DMS53 treated with DMSO at 0.1 percent for 48 hours (cell line): ENCODE measurements around the gene TRIM24.
"Not testable (repeated sequence)": the region's sequence is repeated elsewhere in the genome, so short reads cannot be mapped to it uniquely, and the experiment has no call there.

Experiments used
- DNase-seq: peaks from one replicate; lab custom pipeline; 2025; ENCODE audit not compliant: unreplicated experiment; lab: John Stamatoyannopoulos, UW

TRIM24 gene

GRCh38 chr7:138536833-138537232 is 76.8 kb downstream of the TRIM24 start:
- DNase-seq: not testable (repeated sequence)

DNA sequence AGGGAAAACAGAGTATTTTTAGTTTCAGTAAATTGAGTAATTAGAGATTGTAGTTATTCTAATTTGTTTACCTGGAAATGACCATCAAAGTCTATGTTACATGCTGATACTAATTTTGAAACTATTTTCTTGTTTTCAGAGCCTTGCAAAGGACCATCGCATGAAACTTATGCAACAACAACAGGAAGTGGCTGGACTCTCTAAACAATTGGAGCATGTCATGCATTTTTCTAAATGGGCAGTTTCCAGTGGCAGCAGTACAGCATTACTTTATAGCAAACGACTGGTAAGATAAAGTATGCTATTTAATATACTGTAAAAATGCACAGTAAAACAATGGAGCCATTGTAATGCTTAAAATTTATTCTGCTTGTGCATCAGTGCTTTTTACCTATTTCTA is 78.5 kb downstream of the TRIM24 start:
- no peak for DNase-seq

- DNase-seq: no peak
Measured at GRCh38 chr7:138538997-138539644, 79.1 kb downstream of the TRIM24 start.

DNA sequence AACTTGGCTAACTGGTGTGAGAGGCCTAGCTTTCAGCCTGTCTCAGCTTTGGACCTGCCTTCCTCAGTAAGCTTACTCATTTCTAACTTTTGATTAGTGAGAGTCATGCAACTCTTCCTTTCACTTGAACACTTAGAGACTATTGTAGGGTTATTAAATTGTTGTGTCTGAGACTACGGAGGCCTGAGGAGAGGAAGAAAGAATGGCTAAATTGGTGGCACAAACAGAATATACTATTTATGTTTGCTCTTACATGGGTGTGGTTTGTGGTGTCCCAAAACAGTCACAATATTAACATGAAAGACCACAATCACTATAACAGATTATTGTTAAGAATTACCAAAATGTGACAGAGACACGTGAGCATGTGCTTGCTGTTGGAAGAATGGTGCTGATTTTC is 82.1 kb downstream of the TRIM24 start:
- DNase-seq: no peak

- DNase-seq: no peak
Measured at GRCh38 chr7:138543739-138544138, 83.7 kb downstream of the TRIM24 start.

- DNase-seq: no peak
Measured at GRCh38 chr7:138545123-138545522, 85.1 kb downstream of the TRIM24 start.

- no peak for DNase-seq
Measured at GRCh38 chr7:138546064-138546619, 86.1 kb downstream of the TRIM24 start.

GRCh38 chr7:138546829-138547228 is 86.8 kb downstream of the TRIM24 start:
- no peak for DNase-seq

GRCh38 chr7:138549082-138549481 is 89.0 kb downstream of the TRIM24 start:
- no peak for DNase-seq

- no peak for DNase-seq
Measured at GRCh38 chr7:138550337-138550736, 90.3 kb downstream of the TRIM24 start.

GRCh38 chr7:138551102-138551501 is 91.0 kb downstream of the TRIM24 start:
- DNase-seq: no peak

DNA sequence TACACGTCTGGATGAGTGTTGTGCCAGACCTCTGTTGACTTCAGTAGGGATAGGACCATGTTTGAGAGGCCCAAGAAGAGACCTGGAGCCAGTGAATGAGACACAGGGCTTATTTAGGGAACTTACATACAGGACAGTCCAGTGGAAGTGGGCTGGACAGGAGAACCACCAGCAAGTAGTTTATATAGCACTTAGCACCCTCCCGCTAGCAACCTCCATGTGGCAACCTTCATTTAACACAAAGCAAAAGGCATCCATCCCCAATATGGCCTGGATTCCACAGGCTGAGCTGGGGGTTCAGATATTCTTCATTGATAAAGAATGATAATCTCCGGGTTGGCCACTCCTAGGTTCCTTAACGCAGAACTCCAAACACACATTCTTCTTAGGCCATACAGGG is 93.7 kb downstream of the TRIM24 start:
- DNase-seq: no peak

- DNase-seq: no peak
Measured at GRCh38 chr7:138554674-138555073, 94.6 kb downstream of the TRIM24 start.

GRCh38 chr7:138555684-138556083 is 95.6 kb downstream of the TRIM24 start:
- DNase-seq: no peak

DNA sequence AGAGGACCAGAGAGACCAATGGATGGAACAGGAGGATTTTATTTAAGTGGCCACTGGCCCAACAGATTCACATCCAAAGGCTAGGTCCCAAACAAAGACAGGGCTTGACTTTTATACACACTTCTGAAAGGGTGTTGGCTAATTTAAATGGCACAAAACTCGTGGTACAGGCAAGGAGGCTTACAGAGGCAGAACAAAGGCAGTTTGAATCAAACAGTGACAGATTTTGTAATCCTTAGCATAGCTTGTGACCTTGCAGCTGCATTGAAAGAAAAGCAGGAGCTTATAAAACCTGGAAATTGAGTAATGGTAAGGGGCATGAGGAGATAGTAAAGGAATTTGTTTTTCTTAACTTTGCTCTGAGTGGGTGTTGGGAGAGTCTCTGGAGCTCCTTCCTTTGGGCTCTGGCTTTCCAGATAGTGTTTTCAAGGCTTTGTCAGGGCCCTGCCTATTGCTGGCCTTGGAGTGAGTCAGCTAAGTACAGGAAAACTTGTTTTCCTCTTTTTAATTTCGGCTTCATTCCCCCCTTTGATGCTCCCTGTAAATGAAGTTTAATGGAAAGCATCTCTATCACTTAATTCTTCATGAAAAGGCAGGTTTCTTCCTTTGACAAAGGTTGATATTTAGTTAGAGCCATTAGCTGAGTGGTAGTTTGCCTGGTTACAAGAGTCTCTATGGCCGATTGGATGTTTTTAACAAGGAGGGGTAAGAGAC is 96.9 kb downstream of the TRIM24 start:
- no peak for DNase-seq

DNA sequence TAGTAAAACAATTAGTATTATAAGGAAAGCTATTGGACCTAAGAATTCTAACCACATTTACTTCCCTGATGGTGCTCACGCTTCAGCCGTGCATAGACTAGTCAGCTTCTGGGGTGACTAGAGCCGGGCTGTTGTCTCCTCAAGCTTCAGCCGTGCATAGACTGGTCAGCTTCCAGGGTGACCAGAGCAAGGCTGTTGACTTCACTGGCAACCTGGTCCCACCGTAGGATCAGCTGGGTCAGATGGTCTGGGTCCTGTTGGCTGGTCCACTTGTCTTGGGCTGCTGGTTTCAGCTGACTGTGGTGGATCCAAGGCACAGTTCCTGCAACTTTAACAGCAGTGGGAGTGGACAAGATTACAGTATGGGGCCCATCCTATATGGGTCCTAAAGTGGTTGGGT is 99.4 kb downstream of the TRIM24 start:
- DNase-seq: no peak

- peak; percentile 54 for DNase-seq
Measured at GRCh38 chr7:138563808-138564207, 103.7 kb downstream of the TRIM24 start.

GRCh38 chr7:138564365-138564764 is 104.3 kb downstream of the TRIM24 start:
- peak; percentile 87 for DNase-seq

GRCh38 chr7:138565071-138565450 is 105.0 kb downstream of the TRIM24 start:
- DNase-seq: no peak

DNA sequence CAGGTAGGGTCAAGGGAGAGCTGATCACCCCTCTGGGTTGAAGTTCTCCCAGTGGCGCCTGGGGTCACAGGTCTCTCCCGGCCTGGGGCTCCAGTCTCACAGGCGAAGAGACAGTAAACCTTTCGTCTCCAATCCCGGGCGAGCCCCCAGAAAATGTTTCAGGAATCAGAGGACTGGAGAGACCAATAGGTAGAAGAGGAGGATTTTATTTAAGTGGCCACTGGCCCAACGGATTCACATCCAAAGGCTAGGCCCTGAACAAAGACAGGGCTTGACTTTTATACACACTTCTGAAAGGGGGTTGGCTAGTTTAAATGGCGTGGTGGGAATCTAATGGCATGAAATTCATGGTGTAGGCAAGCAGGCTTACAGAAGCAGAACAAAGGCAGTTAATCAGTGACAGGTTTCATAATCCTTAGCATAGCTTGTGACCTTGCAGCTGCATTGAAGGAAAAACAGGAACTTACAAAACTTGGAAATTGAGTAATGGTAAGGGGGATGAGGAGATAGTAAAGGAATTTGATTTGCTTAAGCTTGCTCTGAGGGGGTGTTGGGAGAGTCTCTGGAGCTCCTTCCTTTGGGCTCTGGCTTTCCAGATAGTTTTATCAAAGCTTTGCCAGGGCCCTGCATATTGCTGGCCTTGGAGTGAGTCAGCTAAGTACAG is 105.5 kb downstream of the TRIM24 start:
- DNase-seq: no peak

DNA sequence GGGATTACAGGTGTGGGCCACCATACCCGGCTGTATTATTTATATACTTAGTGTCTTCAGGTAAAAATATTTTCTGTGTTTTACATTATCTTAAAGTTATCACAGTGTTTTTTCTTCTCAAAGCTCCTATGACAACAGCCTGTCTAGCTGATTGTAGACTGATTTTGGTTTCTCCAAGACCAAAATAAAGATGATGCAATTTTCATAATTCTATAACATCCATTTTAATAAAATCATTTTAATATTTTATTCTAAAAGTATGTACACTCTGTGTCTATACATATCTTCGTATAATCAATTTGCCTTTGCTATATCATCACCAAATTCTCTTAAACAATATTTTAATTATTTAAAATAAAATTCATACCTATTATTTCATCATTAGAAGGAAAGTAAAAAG is 108.6 kb downstream of the TRIM24 start:
- DNase-seq: no peak

GRCh38 chr7:138569418-138569817 is 109.4 kb downstream of the TRIM24 start:
- DNase-seq: no peak
